K562 (cell line): ENCODE data around the gene DNALI1. TPM values are rescaled to one million over a fixed set of nuclear protein-coding genes. Genes with fewer than 3 reads are reported as not detected.

Source experiments
- ATAC-seq: fragments of 200-7000 bp; cut with Tn5 transposase; 3 replicates; pipeline ENCODE4 v1.9.1; 2020; ENCODE audit warnings: moderate library complexity
- BruUV-seq: library from RNA; stranded (reverse); fragments of 400-500 nt; replicated peaks from 2 replicates; lab custom pipeline; 2021; lab: Mats Ljungman, UMichigan
- CTCF ChIA-PET: fragments of 300-600 bp; formaldehyde crosslinking; extraction: SDS; loops from one replicate; lab custom pipeline; 2021; ENCODE audit warnings: low intra/inter-chr PET ratio; lab: Yijun Ruan, JAX
- POLR2A ChIA-PET: fragments of 300-600, 350-650 bp; sonication (Branson Sonifier 250); formaldehyde crosslinking; extraction: SDS; loops from one replicate; lab custom pipeline; 2021; ENCODE audit warnings: antibody characterized with exemption, inconsistent platforms; lab: Yijun Ruan, JAX
- DNase-seq, 4 experiments: peaks; one replicate each; pipeline versions ENCODE4 v3.0.0 to v3.0.0-alpha.2; 2011 to 2018; ENCODE audit warnings: low spot score in 3 of 4, mixed read lengths in 3 of 4; ENCODE audit errors: extremely low read depth in 1 of 4
- FAIRE-seq: peaks from 2 replicates; lab custom pipeline; 2011; peaks lifted over from hg19 to GRCh38; lab: Jason Lieb, UNC
- H2AFZ ChIP-seq: 2 replicates; pipeline ENCODE4 v1.6.0; 2011; ENCODE audit warnings: low read depth, low read length, control low read depth, inconsistent platforms
- H3K27ac ChIP-seq: fragments of 200-600 bp; 3 replicates; pipeline ENCODE4 v1.8.0; 2011; ENCODE audit warnings: low read depth, mild to moderate bottlenecking, control low read depth, inconsistent platforms, low read length, moderate library complexity, mixed read lengths; ENCODE audit errors: extremely low read depth
- H3K27me3 ChIP-seq, 2 experiments: fragments of 300-600 bp in 1 of 2; 2 replicates in 1 of 2; 3 replicates in 1 of 2; pipeline versions ENCODE4 v1.6.0 to v1.8.0; 2011; ENCODE audit warnings: inconsistent platforms in 2 of 2, low read length in 2 of 2, mild to moderate bottlenecking in 1 of 2, mixed read lengths in 1 of 2, moderate library complexity in 1 of 2; ENCODE audit not compliant: control insufficient read depth in 2 of 2, insufficient read depth in 2 of 2
- H3K36me3 ChIP-seq: fragments of 300-600 bp; 3 replicates; pipeline ENCODE4 v1.8.0; 2011; ENCODE audit warnings: mild to moderate bottlenecking, low read length, inconsistent platforms; ENCODE audit not compliant: control insufficient read depth, insufficient read depth
- H3K4me1 ChIP-seq, 2 experiments: fragments of 200-600 bp in 1 of 2; replicated peaks in 1 of 2; 2 replicates in 1 of 2; 3 replicates in 1 of 2; pipeline versions ENCODE4 v1.5.1 to v1.8.0; 2011; ENCODE audit warnings: inconsistent platforms in 2 of 2, low read length in 2 of 2, mild to moderate bottlenecking in 1 of 2, mixed read lengths in 1 of 2, moderate library complexity in 1 of 2; ENCODE audit not compliant: control insufficient read depth in 2 of 2, insufficient read depth in 2 of 2
- H3K4me2 ChIP-seq: 2 replicates; pipeline ENCODE4 v1.6.1; 2011; ENCODE audit warnings: low read length, control low read depth, inconsistent platforms, mixed read lengths; ENCODE audit not compliant: insufficient read depth
- H3K4me3 ChIP-seq: fragments of 200-600 bp; sonication (generic), shearing (Covaris generic); 2 replicates; pipeline ENCODE4 v1.5.1; 2016; ENCODE audit warnings: control low read depth, inconsistent platforms
- H3K79me2 ChIP-seq: fragments of 200-600 bp; 3 replicates; pipeline ENCODE4 v1.8.0; 2011; ENCODE audit warnings: low read length, inconsistent platforms; ENCODE audit not compliant: control insufficient read depth, insufficient read depth
- H3K9ac ChIP-seq, 2 experiments: 2 replicates each; pipeline versions ENCODE4 v1.6.0 to v1.6.1; 2011; ENCODE audit warnings: low read depth in 2 of 2, low read length in 2 of 2, control low read depth in 1 of 2, inconsistent platforms in 1 of 2, mild to moderate bottlenecking in 1 of 2, mixed read lengths in 1 of 2; ENCODE audit not compliant: insufficient read depth in 1 of 2
- H3K9me1 ChIP-seq: one replicate; pipeline ENCODE4 v1.6.0; 2011; ENCODE audit warnings: inconsistent platforms, mild to moderate bottlenecking, low read length, moderate library complexity; ENCODE audit not compliant: control insufficient read depth, insufficient read depth
- H3K9me3 ChIP-seq: replicated peaks from 2 replicates; pipeline ENCODE4 v1.5.1; 2011; ENCODE audit warnings: low read depth, low read length, inconsistent platforms; ENCODE audit not compliant: control insufficient read depth, insufficient read depth
- H4K20me1 ChIP-seq: replicated peaks from 2 replicates; pipeline ENCODE4 v1.6.1; 2011; ENCODE audit warnings: low read length, inconsistent platforms, mixed read lengths; ENCODE audit not compliant: control insufficient read depth, insufficient read depth
- CHCHD3 ChIP-seq: fragments of 250-450 bp; sonication (Bioruptor Pico); IDR thresholded peaks from 2 replicates; pipeline ENCODE4 v2.1.2; 2022; ENCODE audit warnings: mild to moderate bottlenecking
- GABPB1 ChIP-seq: sonication (generic); formaldehyde crosslinking; IDR thresholded peaks from 2 replicates; pipeline ENCODE4 v1.8.0; 2022; ENCODE audit warnings: mild to moderate bottlenecking, missing genetic modification reagents
- HNRNPL ChIP-seq: fragments of 200-400 bp; formaldehyde crosslinking; IDR thresholded peaks from 2 replicates; pipeline ENCODE4 v1.6.1; 2017; ENCODE audit warnings: low read depth, mild to moderate bottlenecking, low read length
- MECOM ChIP-seq: fragments of 250-450 bp; sonication (Bioruptor Pico); IDR thresholded peaks from 2 replicates; pipeline ENCODE4 v1.8.0; 2022; ENCODE audit warnings: inconsistent platforms
- NCOA4 ChIP-seq: fragments of 450-650 bp; IDR thresholded peaks from 2 replicates; pipeline ENCODE4 v1.6.1; 2018; ENCODE audit warnings: mild to moderate bottlenecking; ENCODE audit not compliant: partially characterized antibody
- NCOR1 ChIP-seq: fragments of 450-650 bp; IDR thresholded peaks from 2 replicates; pipeline ENCODE4 v1.6.1; 2016; ENCODE audit warnings: mild to moderate bottlenecking, moderate library complexity
- YY1 ChIP-seq, 3 experiments: IDR thresholded peaks; 2 replicates each; pipeline ENCODE4 v1.6.1; 2011; ENCODE audit warnings: low read length in 2 of 3, mild to moderate bottlenecking in 2 of 3, moderate library complexity in 2 of 3, borderline replicate concordance in 1 of 3, control low read depth in 1 of 3, low read depth in 1 of 3; ENCODE audit not compliant: insufficient read depth in 3 of 3, insufficient replicate concordance in 2 of 3, control insufficient read depth in 1 of 3, insufficient read length in 1 of 3; ENCODE audit errors: extremely low read depth in 1 of 3
- ZNF165 ChIP-seq: fragments of 250-450 bp; sonication (Bioruptor Pico); IDR thresholded peaks from 2 replicates; pipeline ENCODE4 v1.4.0; 2020; ENCODE audit warnings: borderline replicate concordance
- in situ Hi-C: fragments of 300-500 bp; cut with MboI; formaldehyde crosslinking; loops from 4 replicates; pipeline ENCODE4 v1.15.0; 2018; ENCODE audit warnings: inconsistent platforms, mixed read lengths
- intact Hi-C: fragments of 100-400 bp; cut with micrococcal nuclease; formaldehyde crosslinking; loops from 2 replicates; pipeline ENCODE4 v1.14.2; 2022
- polyA plus RNA-seq, 8 experiments: library from polyadenylated mRNA; depleted of rRNA in 4 of 8; stranded (reverse) in 5 of 8; unstranded in 3 of 8; fragments of >200 nt; fragmentation: Nextera tagmentation in 2 of 8; fragmentation: Illumina TruSeq in 1 of 8; extraction: Ambion mirVana in 2 of 8; extraction: Trizol in 1 of 8; gene quantifications; 2 replicates each; pipeline versions ENCODE4 v1.2.1 to v1.2.3, GENCODE V29; 2011 to 2014; ENCODE audit warnings: inconsistent platforms in 1 of 8, missing spikeins in 1 of 8
- total RNA-seq, 7 experiments: library from RNA; depleted of rRNA in 6 of 7; stranded (reverse); fragments of >200 nt in 6 of 7; fragmentation: Illumina TruSeq in 2 of 7; extraction: Trizol in 2 of 7; gene quantifications; 2 replicates each; pipeline versions ENCODE4 v1.2.1 to v1.2.3, GENCODE V29; 2011 to 2021; ENCODE audit warnings: low replicate concordance in 1 of 7
- TF ChIP-seq, protein P1 (sequence below): fragments of 450-650 bp; formaldehyde crosslinking; IDR thresholded peaks from 2 replicates; pipeline ENCODE4 v1.4.0; 2022; ENCODE audit warnings: missing genetic modification characterization
- TF ChIP-seq, protein P2 (sequence below): fragments of 150-350 bp; conservative IDR thresholded peaks from 2 replicates; pipeline ENCODE4 v1.6.1; 2014; ENCODE audit warnings: low read length
- TF ChIP-seq, protein P3 (sequence below): sonication (generic); formaldehyde crosslinking; IDR thresholded peaks from 2 replicates; pipeline ENCODE4 v1.8.0; 2022; ENCODE audit warnings: mild to moderate bottlenecking, missing genetic modification reagents

The DNALI1 gene
- total and polyA plus RNA-seq, 9 of the 15 experiments (the other 6 are each of a cell fraction or from before 2014, with no cell fraction given), result 0.87 to 5.6 (median 1.2) TPM

DNA sequence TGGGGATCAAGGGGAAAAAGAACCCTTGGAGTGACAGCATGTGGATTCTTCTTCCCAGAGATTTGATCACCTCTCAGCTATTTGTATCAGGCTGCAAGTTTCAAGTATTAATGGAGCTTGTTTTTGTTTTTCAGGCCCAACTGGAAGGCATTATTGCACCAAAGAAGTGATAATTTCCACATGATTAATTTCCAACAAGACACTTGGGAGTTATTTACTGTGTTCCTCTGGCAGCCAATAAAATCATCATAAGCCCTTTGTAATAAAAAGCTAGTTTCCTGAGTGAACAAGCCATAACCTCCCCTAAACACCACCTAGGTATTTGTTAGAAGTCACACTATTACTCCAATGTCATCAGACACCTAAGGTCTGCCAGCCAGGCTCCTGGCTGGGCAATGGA lies 8.2 kb downstream of the DNALI1 start:
- ATAC-seq (no peak), DNase-seq (no peak), FAIRE-seq (no peak)
- in situ Hi-C loops, result no loop called here
- intact Hi-C loops, result loop anchor here (5.0 kb wide), 1 partner anchor 117 kb away; no protein-coding TSS in a partner anchor
- Histone ChIP-seq H3K4me1 (peaks cover 39 to 41% of the 10 kb centered on the region in 2 experiments; a peak in 4 of 5 replicates), H3K27me3 (no peaks in the 10 kb centered on the region), H3K79me2 (no peaks in the 10 kb centered on the region), H3K9me3 (no peaks in the 10 kb centered on the region), H4K20me1 (0 out of 2 replicates have a peak, but pooled peaks cover 4% of the 10 kb centered on the region), H3K36me3 (peaks cover 71% of the 10 kb centered on the region), H3K4me2 (no peak overlapping the region), H2AFZ (no peak overlapping the region), H3K27ac (peak overlapping the region; percentile 18; the same call in 1 of the 3 replicates), H3K9ac (no peak overlapping the region), H3K9me1 (peaks cover 7% of the 10 kb centered on the region), H3K4me3 (no peak overlapping the region)
- no TSS peak for BruUV-seq
- POLR2A ChIA-PET, result interaction anchor here (0.6 to 1.5 kb wide), 3 partner anchors 8 to 126 kb away, joined by 3 read pairs; partner anchors contain the start of gene DNALI1
- TF ChIP-seq HNRNPL (no peak), GABPB1 (CRISPR knock-in tag) (no peak), MECOM (CRISPR knock-in tag) (no peak), NCOA4 (no peak), YY1 (IDR thresholded peaks at IDR 0.05; ENCODE audit: borderline replicate concordance in 1 of 3, control insufficient read depth in 1 of 3, extremely low read depth in 1 of 3, insufficient read depth in 3 of 3, insufficient read length in 1 of 3, insufficient replicate concordance in 2 of 3, low read depth in 1 of 3, low read length in 2 of 3) (no peak), NCOR1 (no peak), ZNF165 (CRISPR knock-in tag) (no peak), CHCHD3 (CRISPR knock-in tag) (no peak)
- TF ChIP-seq, protein P1, sequence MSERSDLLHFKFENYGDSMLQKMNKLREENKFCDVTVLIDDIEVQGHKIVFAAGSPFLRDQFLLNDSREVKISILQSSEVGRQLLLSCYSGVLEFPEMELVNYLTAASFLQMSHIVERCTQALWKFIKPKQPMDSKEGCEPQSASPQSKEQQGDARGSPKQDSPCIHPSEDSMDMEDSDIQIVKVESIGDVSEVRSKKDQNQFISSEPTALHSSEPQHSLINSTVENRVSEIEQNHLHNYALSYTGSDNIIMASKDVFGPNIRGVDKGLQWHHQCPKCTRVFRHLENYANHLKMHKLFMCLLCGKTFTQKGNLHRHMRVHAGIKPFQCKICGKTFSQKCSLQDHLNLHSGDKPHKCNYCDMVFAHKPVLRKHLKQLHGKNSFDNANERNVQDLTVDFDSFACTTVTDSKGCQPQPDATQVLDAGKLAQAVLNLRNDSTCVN, result no peak
- TF ChIP-seq, protein P2, sequence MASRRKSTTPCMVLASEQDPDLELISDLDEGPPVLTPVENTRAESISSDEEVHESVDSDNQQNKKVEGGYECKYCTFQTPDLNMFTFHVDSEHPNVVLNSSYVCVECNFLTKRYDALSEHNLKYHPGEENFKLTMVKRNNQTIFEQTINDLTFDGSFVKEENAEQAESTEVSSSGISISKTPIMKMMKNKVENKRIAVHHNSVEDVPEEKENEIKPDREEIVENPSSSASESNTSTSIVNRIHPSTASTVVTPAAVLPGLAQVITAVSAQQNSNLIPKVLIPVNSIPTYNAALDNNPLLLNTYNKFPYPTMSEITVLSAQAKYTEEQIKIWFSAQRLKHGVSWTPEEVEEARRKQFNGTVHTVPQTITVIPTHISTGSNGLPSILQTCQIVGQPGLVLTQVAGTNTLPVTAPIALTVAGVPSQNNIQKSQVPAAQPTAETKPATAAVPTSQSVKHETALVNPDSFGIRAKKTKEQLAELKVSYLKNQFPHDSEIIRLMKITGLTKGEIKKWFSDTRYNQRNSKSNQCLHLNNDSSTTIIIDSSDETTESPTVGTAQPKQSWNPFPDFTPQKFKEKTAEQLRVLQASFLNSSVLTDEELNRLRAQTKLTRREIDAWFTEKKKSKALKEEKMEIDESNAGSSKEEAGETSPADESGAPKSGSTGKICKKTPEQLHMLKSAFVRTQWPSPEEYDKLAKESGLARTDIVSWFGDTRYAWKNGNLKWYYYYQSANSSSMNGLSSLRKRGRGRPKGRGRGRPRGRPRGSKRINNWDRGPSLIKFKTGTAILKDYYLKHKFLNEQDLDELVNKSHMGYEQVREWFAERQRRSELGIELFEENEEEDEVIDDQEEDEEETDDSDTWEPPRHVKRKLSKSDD, result no peak
- TF ChIP-seq, protein P3, sequence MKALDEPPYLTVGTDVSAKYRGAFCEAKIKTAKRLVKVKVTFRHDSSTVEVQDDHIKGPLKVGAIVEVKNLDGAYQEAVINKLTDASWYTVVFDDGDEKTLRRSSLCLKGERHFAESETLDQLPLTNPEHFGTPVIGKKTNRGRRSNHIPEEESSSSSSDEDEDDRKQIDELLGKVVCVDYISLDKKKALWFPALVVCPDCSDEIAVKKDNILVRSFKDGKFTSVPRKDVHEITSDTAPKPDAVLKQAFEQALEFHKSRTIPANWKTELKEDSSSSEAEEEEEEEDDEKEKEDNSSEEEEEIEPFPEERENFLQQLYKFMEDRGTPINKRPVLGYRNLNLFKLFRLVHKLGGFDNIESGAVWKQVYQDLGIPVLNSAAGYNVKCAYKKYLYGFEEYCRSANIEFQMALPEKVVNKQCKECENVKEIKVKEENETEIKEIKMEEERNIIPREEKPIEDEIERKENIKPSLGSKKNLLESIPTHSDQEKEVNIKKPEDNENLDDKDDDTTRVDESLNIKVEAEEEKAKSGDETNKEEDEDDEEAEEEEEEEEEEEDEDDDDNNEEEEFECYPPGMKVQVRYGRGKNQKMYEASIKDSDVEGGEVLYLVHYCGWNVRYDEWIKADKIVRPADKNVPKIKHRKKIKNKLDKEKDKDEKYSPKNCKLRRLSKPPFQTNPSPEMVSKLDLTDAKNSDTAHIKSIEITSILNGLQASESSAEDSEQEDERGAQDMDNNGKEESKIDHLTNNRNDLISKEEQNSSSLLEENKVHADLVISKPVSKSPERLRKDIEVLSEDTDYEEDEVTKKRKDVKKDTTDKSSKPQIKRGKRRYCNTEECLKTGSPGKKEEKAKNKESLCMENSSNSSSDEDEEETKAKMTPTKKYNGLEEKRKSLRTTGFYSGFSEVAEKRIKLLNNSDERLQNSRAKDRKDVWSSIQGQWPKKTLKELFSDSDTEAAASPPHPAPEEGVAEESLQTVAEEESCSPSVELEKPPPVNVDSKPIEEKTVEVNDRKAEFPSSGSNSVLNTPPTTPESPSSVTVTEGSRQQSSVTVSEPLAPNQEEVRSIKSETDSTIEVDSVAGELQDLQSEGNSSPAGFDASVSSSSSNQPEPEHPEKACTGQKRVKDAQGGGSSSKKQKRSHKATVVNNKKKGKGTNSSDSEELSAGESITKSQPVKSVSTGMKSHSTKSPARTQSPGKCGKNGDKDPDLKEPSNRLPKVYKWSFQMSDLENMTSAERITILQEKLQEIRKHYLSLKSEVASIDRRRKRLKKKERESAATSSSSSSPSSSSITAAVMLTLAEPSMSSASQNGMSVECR (CRISPR knock-in tag), result no peak
- CTCF ChIA-PET, result no interaction called here
